Activated T-helper 1 cell treated with anti-CD3 and anti-CD28 coated beads, Interleukin-2, amount 50 U/mL, for 16 hours (primary cell): ENCODE results near the gene MAMDC2.
"Not testable (repeated sequence)": the region's sequence is repeated elsewhere in the genome, so short reads cannot be mapped to it uniquely, and the experiment has no call there.

Experiments used
- DNase-seq, 2 donors: peaks; one replicate each; pipeline ENCODE4 v3.0.0-alpha.2; 2020; ENCODE audit warnings: low read depth in 1 of 2, low spot score in 1 of 2

MAMDC2 gene

GRCh38 chr9:70038171-70038621 lies 5.5 kb upstream of the MAMDC2 start:
- not testable (repeated sequence) for DNase-seq

DNA sequence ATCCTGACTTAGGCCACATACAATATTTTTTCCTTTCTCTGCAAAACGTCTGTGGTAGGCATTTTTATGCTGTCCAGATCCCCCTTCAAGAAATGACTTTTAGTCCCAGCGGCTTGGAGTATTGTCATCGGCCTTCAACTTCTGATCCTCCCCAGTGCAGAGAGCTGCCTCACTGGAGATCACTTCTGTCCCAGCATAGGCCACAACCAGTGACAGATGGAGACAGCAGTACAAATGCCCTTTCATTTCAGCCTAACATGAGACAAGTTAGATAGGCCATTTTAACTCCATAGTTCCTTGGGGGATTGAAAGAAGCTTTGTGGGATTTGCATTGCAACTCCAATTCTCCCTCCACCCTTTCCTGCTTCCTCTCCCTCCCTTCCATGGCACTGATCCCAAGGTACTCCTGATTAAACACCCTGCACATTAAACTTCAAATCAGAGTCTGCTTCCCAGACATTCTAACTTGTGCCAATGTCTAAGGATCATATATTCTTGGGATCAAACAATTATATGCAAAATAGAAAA lies 3.2 kb upstream of the MAMDC2 start:
- no peak for DNase-seq

DNA sequence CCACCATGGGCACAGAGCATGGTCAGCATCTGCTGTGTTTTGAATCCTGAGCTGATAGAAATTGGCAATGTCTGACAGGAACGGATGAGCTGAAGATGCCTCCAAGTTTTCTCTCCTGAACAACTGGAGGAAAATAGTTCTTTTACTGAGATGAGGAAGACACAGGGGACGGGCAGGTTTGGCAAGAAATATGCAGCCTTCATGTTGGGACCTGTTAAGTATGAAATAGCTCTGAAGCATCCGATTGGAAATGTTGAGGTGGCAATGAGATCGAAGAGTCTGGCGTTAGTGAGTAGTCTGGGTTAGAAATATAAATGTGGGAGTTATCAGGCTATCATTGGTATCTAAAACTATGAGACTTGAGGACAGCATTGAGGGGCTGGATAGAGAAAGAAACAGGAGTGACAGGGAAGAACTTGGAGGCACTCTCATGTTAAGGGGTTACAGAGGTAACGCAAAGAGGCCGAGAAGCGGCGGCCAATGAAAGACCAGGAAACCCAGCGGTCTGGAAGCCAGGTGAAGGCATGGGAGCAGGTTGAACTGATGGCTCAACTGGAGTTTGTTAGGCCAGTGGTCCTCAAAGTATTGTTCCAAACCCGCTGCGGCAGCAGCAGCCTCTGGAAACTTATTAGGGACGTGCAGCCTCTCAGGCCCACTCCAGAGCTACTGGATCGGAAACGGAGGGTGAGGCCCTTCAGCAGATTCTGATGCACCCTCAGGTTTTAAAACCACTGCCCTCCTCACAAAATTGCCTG lies 1.0 kb upstream of the MAMDC2 start:
- no peak for DNase-seq

DNA sequence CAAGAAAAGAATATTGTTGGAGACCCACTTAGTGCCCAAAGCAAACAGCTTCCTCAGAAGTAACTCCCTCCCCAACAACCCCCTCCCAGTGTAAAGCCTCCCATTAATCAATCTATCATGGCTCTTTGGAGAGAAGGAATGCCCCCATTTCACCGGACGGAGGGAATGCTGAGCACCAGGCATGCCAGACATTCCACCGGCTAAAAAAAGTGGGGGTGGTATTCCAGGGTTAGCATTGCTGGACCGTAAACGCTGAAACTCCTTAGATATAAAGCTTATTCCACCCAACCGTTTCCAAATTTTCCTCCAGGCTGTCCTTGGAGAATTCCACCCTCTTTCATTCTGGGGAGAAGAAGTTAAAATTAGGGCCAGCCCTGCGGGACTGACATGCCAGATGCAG lies 363 bp upstream of the MAMDC2 start:
- no peak for DNase-seq

GRCh38 chr9:70044490-70045307 lies 1.1 kb downstream of the MAMDC2 start:
- no peak for DNase-seq

DNA sequence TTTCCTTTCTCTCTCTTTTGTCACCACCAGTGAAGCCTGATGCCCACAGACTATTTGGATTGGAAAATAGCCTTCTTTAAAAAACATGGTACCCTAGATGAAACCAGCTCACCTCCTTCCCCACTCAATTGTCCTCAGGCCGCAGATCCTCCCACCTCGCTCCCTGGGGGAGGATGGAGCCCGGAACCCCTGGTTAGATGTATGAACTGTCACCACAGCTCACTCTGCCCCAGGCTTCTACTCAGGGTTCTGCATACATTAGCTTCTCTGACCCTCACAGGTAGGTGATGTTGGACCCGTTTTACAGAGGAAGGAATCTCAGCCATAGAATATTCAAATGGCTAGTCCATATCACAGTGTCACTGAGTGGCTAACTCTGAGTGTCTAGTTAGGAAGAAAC lies 1.8 kb downstream of the MAMDC2 start:
- DNase-seq: no peak

GRCh38 chr9:70046274-70047070 lies 2.8 kb downstream of the MAMDC2 start:
- DNase-seq: no peak

GRCh38 chr9:70049236-70049635 lies 5.6 kb downstream of the MAMDC2 start:
- DNase-seq: no peak

GRCh38 chr9:70049672-70050271 lies 6.1 kb downstream of the MAMDC2 start:
- DNase-seq: no peak

GRCh38 chr9:70052768-70053167 lies 9.1 kb downstream of the MAMDC2 start:
- no peak for DNase-seq

- DNase-seq: no peak
Measured at GRCh38 chr9:70053864-70054263, 10.2 kb downstream of the MAMDC2 start.

GRCh38 chr9:70054521-70054920 lies 10.9 kb downstream of the MAMDC2 start:
- no peak for DNase-seq

DNA sequence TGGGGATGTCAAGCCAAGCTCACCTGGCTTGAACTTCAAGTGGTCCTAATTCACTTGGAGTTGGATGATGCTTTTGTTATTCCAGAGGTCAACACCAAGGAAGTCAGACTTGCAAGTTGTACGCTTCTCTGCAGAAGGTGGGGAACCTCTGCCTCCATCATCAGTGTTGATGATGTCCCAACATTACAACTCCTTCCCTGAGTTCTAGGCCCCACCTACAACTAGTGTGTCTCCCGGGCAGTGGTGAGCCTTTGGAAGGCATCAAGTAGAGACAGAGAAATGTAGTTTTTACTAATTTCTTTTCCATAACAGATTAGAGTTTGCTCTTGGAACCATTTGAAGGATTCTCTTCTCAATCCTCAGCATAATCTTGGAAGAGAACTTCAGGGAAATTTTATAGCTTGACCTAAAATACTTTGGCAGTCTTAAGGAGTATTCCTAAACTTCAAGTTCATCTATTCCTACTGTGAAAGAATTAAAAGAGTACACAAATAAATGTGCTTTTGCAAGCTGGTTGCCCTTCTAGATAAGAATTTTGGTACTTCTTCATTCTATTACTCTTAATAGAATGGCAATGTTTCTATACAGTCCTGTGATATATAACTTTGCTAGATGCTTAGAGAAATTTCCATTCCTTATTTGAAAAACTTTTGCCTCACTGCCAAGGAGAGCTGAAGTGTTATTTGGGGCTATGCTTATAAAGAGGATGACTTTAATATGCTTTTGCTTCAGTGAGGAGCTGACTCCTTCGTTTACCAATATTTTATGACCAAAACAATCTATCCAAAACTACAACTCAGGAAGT lies 12.0 kb downstream of the MAMDC2 start:
- no peak for DNase-seq

DNA sequence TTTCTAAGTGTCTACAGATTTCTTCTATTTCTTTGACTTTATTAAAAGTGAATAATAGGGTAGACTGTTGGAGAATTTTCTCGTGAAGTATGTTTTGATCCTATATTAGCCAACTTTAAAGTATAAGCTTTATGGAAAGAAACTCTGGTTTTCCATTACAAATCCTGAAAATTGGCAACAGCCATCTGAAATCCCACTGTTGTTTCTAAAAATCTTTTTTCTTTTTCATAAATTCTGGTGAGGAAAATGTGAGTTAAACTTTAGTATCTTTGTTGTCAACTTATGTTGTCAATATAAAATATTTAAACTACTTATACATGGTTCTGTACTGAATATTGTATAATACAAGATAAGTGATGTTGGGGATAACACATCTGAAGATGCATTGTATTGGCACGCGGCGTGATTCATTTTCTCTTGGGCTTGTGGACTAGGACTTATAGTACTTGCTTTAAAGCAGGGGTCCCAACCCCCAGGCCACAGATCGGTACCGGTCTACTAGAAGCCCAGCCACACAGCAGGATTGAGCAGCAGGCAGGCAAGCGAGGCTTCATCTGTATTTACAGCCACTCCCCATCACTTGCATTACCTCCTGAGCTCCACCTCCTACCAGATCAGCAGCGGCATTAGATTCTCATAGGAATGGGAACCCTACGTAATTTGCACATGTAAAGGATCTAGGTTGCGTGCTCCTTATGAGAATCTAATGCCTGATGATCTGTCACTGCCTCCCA lies 12.7 kb downstream of the MAMDC2 start:
- no peak for DNase-seq

DNA sequence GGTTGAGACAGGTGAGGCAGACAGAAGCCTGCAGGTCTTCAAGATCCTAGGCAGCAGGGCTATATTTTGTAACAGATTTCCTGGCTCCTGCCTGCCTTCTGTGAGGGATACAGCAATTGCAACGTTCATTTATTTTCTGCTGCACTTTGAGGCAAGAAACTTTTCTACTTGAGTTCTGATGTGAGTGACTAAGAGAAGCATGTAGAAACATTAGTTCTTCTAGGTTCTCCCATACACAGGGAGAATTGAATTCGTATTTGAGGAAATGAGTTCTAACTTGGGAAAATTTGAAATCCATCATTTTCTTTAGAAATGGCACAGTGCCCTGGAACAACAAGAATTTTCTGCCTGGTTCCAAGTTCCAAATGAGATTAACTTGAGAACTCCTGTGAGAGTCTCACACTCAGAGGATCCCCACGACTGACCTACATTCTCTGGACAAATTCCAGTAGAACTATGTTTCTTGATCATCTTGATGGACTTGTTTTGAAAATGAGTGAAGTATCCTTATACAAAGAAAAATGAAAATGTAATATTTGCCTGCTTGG lies 15.0 kb downstream of the MAMDC2 start:
- DNase-seq: no peak

DNA sequence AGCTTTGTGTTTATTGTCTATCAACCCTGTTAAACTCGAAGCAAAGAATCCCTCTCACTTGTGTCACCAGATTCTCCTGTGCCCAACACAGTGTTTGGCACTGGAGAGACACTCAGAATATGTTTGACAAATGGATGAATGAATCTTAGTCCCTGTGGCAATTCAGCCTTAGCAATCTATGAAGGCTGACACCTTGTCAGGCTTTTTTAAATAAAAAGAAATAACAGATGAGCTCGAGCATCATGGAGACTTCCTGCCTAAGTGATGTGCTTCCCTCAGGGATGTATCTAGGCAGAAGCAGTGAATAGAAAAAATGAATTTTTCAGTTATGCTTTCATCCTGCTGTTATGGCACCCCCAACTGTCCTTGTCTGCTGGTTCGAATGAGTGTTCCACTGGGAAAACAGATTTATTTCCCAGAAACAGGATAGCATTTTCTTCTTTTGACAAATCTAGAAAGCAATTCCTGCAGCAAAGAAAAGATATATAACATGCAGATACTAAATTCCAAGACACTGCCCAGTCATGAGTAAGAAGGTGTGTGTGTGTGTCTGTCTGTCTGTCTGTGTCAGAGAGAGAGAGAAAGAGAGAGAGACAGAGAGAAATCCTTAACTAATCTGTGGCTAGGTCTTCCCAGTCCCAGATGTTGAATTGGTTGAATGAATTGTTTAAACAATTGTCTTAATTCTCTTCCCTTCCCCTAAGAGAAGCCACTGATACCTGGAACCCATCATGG lies 16.7 kb downstream of the MAMDC2 start:
- DNase-seq: no peak

GRCh38 chr9:70060883-70061507 lies 17.3 kb downstream of the MAMDC2 start:
- no peak for DNase-seq

- DNase-seq: no peak
Measured at GRCh38 chr9:70061776-70062175, 18.1 kb downstream of the MAMDC2 start.
